Amygdala (tissue), 56 donors: ENCODE data around the gene GABPB2.

Experiments
- DNase-seq, 56 donors: peaks; one replicate each; lab custom pipeline; 2025; lab: John Stamatoyannopoulos, UW

Gene GABPB2

GRCh38 chr1:151070474-151071276, at the start of gene GABPB2:
GABPB2 (plus strand) TSS chr1:151070761; CDS start chr1:151088190, 17,429 bp downstream.
- DNase-seq, result peak; percentile 50 to 95 (median 84)

- DNase-seq, result peak in 54 of 56 donors; percentile 5 to 86 (median 56)
These were observed 45.9 kb upstream of the GABPB2 start for GRCh38 chr1:151024540-151025146.

GRCh38 chr1:151026460-151026859, 44.1 kb upstream of the GABPB2 start:
- no peak for DNase-seq

GRCh38 chr1:151032164-151032563, 38.4 kb upstream of the GABPB2 start:
- no peak for DNase-seq

GRCh38 chr1:151035167-151035566, 35.4 kb upstream of the GABPB2 start:
- no peak for DNase-seq

- DNase-seq, result no peak
These were observed 34.2 kb upstream of the GABPB2 start, which contains the start of gene BNIPL for GRCh38 chr1:151036356-151036755. BNIPL (plus strand) TSS chr1:151036586; CDS start chr1:151036726, 140 bp downstream.

GRCh38 chr1:151037032-151037431, 33.5 kb upstream of the GABPB2 start:
- DNase-seq, result no peak

- no peak for DNase-seq
These were observed 31.0 kb upstream of the GABPB2 start for GRCh38 chr1:151039521-151039920.

- DNase-seq, result no peak
These were observed 27.4 kb upstream of the GABPB2 start for GRCh38 chr1:151043163-151043562.

- DNase-seq, result peak in 51 of 56 donors; percentile 16 to 80 (median 59)
These were observed 23.0 kb upstream of the GABPB2 start, which contains the start of gene C1orf56 for GRCh38 chr1:151047591-151047924. C1orf56 (plus strand) TSS chr1:151047751; CDS start chr1:151047848, 97 bp downstream.

GRCh38 chr1:151047925-151048644, 22.5 kb upstream of the GABPB2 start:
- DNase-seq, result peak in 47 of 56 donors; percentile 22 to 78 (median 61)

- DNase-seq, result peak in 1 of 56 donors; percentile 26
These were observed 21.9 kb upstream of the GABPB2 start for GRCh38 chr1:151048645-151049032.

GRCh38 chr1:151049458-151049857, 21.1 kb upstream of the GABPB2 start:
- no peak for DNase-seq

- no peak for DNase-seq
These were observed 20.4 kb upstream of the GABPB2 start for GRCh38 chr1:151050051-151050688.

- DNase-seq, result no peak
These were observed 19.1 kb upstream of the GABPB2 start for GRCh38 chr1:151051356-151052009.

- DNase-seq, result no peak
These were observed 15.5 kb upstream of the GABPB2 start for GRCh38 chr1:151054971-151055547.

GRCh38 chr1:151055581-151055980, 15.0 kb upstream of the GABPB2 start:
- no peak for DNase-seq

GRCh38 chr1:151056149-151056548, 14.4 kb upstream of the GABPB2 start:
- DNase-seq, result no peak

- peak in 20 of 56 donors; percentile 2 to 57 (median 24) for DNase-seq
These were observed 11.9 kb upstream of the GABPB2 start for GRCh38 chr1:151058692-151059091.
